Endothelial cell of umbilical vein (primary cell): Measurements from ENCODE around the gene TIAM1. TPM values are rescaled to one million over a fixed set of nuclear protein-coding genes. Genes with fewer than 3 reads are reported as not detected.

ENCODE experiments used
- BruUV-seq: library from RNA; stranded (reverse); fragments of 400-500 nt; replicated peaks from 2 replicates; lab custom pipeline; 2021; lab: Mats Ljungman, UMichigan
- CTCF ChIA-PET: fragments of 300-600, 350-600 bp; sonication (Branson Sonifier 250); formaldehyde crosslinking; loops from one replicate; lab custom pipeline; 2021; ENCODE audit warnings: antibody characterized with exemption, inconsistent platforms; lab: Charles Lee
- POLR2A ChIA-PET: fragments of 300-600, 350-600 bp; sonication (Branson Sonifier 250); formaldehyde crosslinking; loops from one replicate; lab custom pipeline; 2021; ENCODE audit warnings: antibody characterized with exemption, inconsistent platforms; lab: Charles Lee
- DNase-seq: peaks from one replicate; pipeline ENCODE4 v3.0.0-alpha.2; 2011; ENCODE audit warnings: low read depth, low spot score
- FAIRE-seq: peaks from 2 replicates; lab custom pipeline; 2011; peaks lifted over from hg19 to GRCh38; lab: Jason Lieb, UNC
- H2AFZ ChIP-seq: 2 replicates; pipeline ENCODE4 v1.6.0; 2012; ENCODE audit warnings: low read depth, low read length, control low read depth, inconsistent platforms
- H3K27ac ChIP-seq: 2 replicates; pipeline ENCODE4 v1.5.1; 2011; ENCODE audit warnings: low read depth, mild to moderate bottlenecking, control low read depth, low read length, moderate library complexity; ENCODE audit not compliant: insufficient read depth
- H3K27me3 ChIP-seq, 2 experiments: 2 replicates each; pipeline versions ENCODE4 v1.6.0 to v1.6.1; 2011; ENCODE audit warnings: low read length in 2 of 2, mixed read lengths in 1 of 2; ENCODE audit not compliant: control insufficient read depth in 2 of 2, insufficient read depth in 2 of 2
- H3K36me3 ChIP-seq, 2 experiments: 2 replicates in 1 of 2; 3 replicates in 1 of 2; pipeline ENCODE4 v1.5.1; 2011; ENCODE audit warnings: low read length in 2 of 2, mild to moderate bottlenecking in 1 of 2, moderate library complexity in 1 of 2; ENCODE audit not compliant: control insufficient read depth in 2 of 2, insufficient read depth in 2 of 2; ENCODE audit errors: extremely low read depth in 1 of 2
- H3K4me1 ChIP-seq: 3 replicates; pipeline ENCODE4 v1.5.1; 2011; ENCODE audit warnings: mild to moderate bottlenecking, low read length; ENCODE audit not compliant: control insufficient read depth, insufficient read depth; ENCODE audit errors: extremely low read depth
- H3K4me2 ChIP-seq: 2 replicates; pipeline ENCODE4 v1.6.1; 2011; ENCODE audit warnings: low read length, control low read depth, mixed read lengths; ENCODE audit not compliant: insufficient read depth
- H3K4me3 ChIP-seq, 3 experiments: fragments of 200-600 bp in 1 of 3; sonication (generic), shearing (Covaris generic) in 1 of 3; replicated peaks in 1 of 3; 2 replicates each; pipeline ENCODE4 v1.5.1; 2011 to 2016; ENCODE audit warnings: control low read depth in 3 of 3, low read length in 3 of 3, mild to moderate bottlenecking in 2 of 3, inconsistent platforms in 1 of 3, low read depth in 1 of 3, moderate library complexity in 1 of 3; ENCODE audit not compliant: insufficient read depth in 1 of 3
- H3K79me2 ChIP-seq: 2 replicates; pipeline ENCODE4 v1.6.0; 2012; ENCODE audit warnings: low read length, inconsistent platforms; ENCODE audit not compliant: control insufficient read depth, insufficient read depth
- H3K9ac ChIP-seq: replicated peaks from 2 replicates; pipeline ENCODE3; 2011; ENCODE audit warnings: low read length, control low read depth; ENCODE audit not compliant: insufficient read depth; ENCODE audit errors: extremely low read depth
- H3K9me1 ChIP-seq: replicated peaks from 3 replicates; pipeline ENCODE4 v1.6.0; 2011; ENCODE audit warnings: mild to moderate bottlenecking, low read length; ENCODE audit not compliant: control insufficient read depth, insufficient read depth; ENCODE audit errors: extremely low read depth
- H3K9me3 ChIP-seq: replicated peaks from 2 replicates; pipeline ENCODE4 v1.5.1; 2012; ENCODE audit warnings: low read length, inconsistent platforms; ENCODE audit not compliant: control insufficient read depth, insufficient read depth
- H4K20me1 ChIP-seq: replicated peaks from 2 replicates; pipeline ENCODE3; 2011; ENCODE audit warnings: mild to moderate bottlenecking, low read length; ENCODE audit not compliant: control insufficient read depth, insufficient read depth; ENCODE audit errors: extremely low read depth
- EZH2 ChIP-seq: IDR thresholded peaks from 2 replicates; pipeline ENCODE4 v1.6.1; 2012; ENCODE audit warnings: borderline replicate concordance, low read depth, mild to moderate bottlenecking, moderate library complexity, low read length, inconsistent platforms; ENCODE audit not compliant: severe bottlenecking
- FOS ChIP-seq: IDR thresholded peaks from 2 replicates; pipeline ENCODE4 v1.6.1; 2011; ENCODE audit warnings: mild to moderate bottlenecking, low read length, moderate library complexity, borderline replicate concordance; ENCODE audit not compliant: insufficient read depth
- GATA2 ChIP-seq: IDR thresholded peaks from 2 replicates; pipeline ENCODE4 v1.7.0; 2011; ENCODE audit warnings: low read depth, mild to moderate bottlenecking, moderate library complexity, mixed read lengths, low read length; ENCODE audit not compliant: insufficient read length, insufficient read depth
- JUN ChIP-seq: IDR thresholded peaks from 2 replicates; pipeline ENCODE4 v1.6.1; 2011; ENCODE audit warnings: borderline replicate concordance, low read depth; ENCODE audit not compliant: insufficient read length, insufficient read depth
- MYC ChIP-seq: IDR thresholded peaks from one replicate; pipeline ENCODE4 v1.6.1; 2011; ENCODE audit warnings: mild to moderate bottlenecking, low read depth, low read length
- POLR2A ChIP-seq: IDR thresholded peaks from 2 replicates; pipeline ENCODE4 v1.6.1; 2012; ENCODE audit warnings: low read depth, mild to moderate bottlenecking, control low read depth, low read length
- POLR2AphosphoS5 ChIP-seq: IDR thresholded peaks from 2 replicates; pipeline ENCODE4 v1.6.1; 2012; ENCODE audit warnings: low read depth, mild to moderate bottlenecking, control low read depth, low read length, moderate library complexity; ENCODE audit not compliant: insufficient read depth
- dilution Hi-C: fragments of 300-500 bp; cut with MboI; formaldehyde crosslinking; loops from one replicate; pipeline ENCODE4 v1.15.0; 2019; ENCODE audit warnings: low sequenced_read_pairs; ENCODE audit not compliant: extremely low pct_ligation_motif_present
- intact Hi-C: fragments of 100-400 bp; cut with micrococcal nuclease; formaldehyde crosslinking; loops from one replicate; pipeline ENCODE4 v1.10.0; 2022
- polyA plus RNA-seq, 4 experiments: library from polyadenylated mRNA; depleted of rRNA in 3 of 4; stranded (reverse) in 3 of 4; unstranded in 1 of 4; fragments of >200 nt; gene quantifications; 2 replicates each; pipeline versions ENCODE4 v1.2.1 to v1.2.3, GENCODE V29; 2011 to 2012; ENCODE audit warnings: missing spikeins in 1 of 4
- total RNA-seq: library from RNA; stranded (reverse); gene quantifications from 2 replicates; pipeline ENCODE4 v1.2.3, GENCODE V29; 2021
- TF ChIP-seq, protein P1 (sequence below): IDR thresholded peaks from 2 replicates; pipeline ENCODE4 v1.6.1; 2011; ENCODE audit not compliant: insufficient read depth, insufficient read length
- TF ChIP-seq, protein P2 (sequence below), 2 donors: IDR thresholded peaks; 1 replicate in 1 of 2; 2 replicates in 1 of 2; pipeline ENCODE4 v1.5.1; 2011; ENCODE audit warnings: low read length in 2 of 2, mild to moderate bottlenecking in 2 of 2, moderate library complexity in 2 of 2, control low read depth in 1 of 2, inconsistent platforms in 1 of 2, low read depth in 1 of 2; ENCODE audit not compliant: insufficient read depth in 1 of 2; ENCODE audit errors: extremely low read depth in 1 of 2

TIAM1 gene
- total and polyA plus RNA-seq, 2 donors (not counting 3 experiments of a cell fraction or from before 2014, with no cell fraction given) = 0.21 to 0.86 TPM

GRCh38 chr21:31173881-31174555, 170.0 kb downstream of the TIAM1 start:
- H3K79me2 ChIP-seq = no peaks in the 10 kb centered on the region
- H3K36me3 ChIP-seq = no peaks in the 10 kb centered on the region
- H3K9me1 ChIP-seq = no peaks in the 10 kb centered on the region
- ChIA-PET CTCF (interaction anchor here (1.7 kb wide), 1 partner anchor 75 kb away, joined by 5 read pairs; no protein-coding TSS in a partner anchor), POLR2A (no interaction called here)
- peak overlapping the region; percentile 18 for H3K4me2 ChIP-seq
- peak overlapping the region; percentile 26 for H3K27ac ChIP-seq
- no TSS peak for BruUV-seq
- no peaks in the 10 kb centered on the region for H4K20me1 ChIP-seq
- peaks cover 5% of the 10 kb centered on the region for H3K4me1 ChIP-seq
- H3K9ac ChIP-seq = no peak overlapping the region
- dilution Hi-C loops (no loop called here), intact Hi-C loops (loop anchor here (1.0 kb wide), 1 partner anchor 39 kb away; no protein-coding TSS in a partner anchor)
- peak overlapping the region; percentile 61 for H2AFZ ChIP-seq
- H3K4me3 ChIP-seq = no peak overlapping the region
- DNase-seq (peak; percentile 78), FAIRE-seq (peak; percentile 84)
- TF ChIP-seq GATA2 = peak; percentile 82
- TF ChIP-seq POLR2AphosphoS5 = no peak
- no peak for TF ChIP-seq JUN
- TF ChIP-seq, protein P1, sequence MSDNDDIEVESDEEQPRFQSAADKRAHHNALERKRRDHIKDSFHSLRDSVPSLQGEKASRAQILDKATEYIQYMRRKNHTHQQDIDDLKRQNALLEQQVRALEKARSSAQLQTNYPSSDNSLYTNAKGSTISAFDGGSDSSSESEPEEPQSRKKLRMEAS = no peak
- no peak for TF ChIP-seq FOS
- no peaks in the 10 kb centered on the region for H3K9me3 ChIP-seq
- H3K27me3 ChIP-seq = no peaks in the 10 kb centered on the region

DNA sequence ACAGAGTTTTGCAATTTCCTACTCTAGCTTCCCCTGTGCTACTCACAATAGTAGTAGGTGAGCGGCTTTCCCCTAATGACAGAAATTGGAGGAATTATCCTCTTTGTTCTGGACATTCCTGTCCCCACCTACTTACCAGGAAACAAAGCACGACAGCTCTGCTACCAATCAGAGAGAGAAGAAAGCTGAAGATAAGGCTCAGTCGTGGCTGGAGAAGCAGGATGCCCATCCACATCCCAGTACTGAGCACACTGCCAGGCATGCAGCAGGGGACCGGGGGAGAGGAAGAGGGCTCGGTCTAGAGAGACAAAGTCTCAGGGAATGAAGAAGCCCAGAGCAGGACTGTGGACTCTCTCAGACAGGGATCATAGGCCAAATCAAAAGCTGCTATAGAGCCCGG, 171.7 kb downstream of the TIAM1 start:
- Histone ChIP-seq H2AFZ (no peak overlapping the region), H3K27ac (no peak overlapping the region), H3K4me2 (no peak overlapping the region), H3K4me3 (no peak overlapping the region), H3K9me3 (no peaks in the 10 kb centered on the region), H3K79me2 (no peaks in the 10 kb centered on the region), H3K36me3 (no peaks in the 10 kb centered on the region), H3K9me1 (no peaks in the 10 kb centered on the region), H4K20me1 (no peaks in the 10 kb centered on the region), H3K9ac (no peak overlapping the region), H3K4me1 (peaks cover 5% of the 10 kb centered on the region), H3K27me3 (no peaks in the 10 kb centered on the region)
- dilution Hi-C loops = no loop called here
- intact Hi-C loops = no loop called here
- CTCF ChIA-PET = no interaction called here
- FAIRE-seq (no peak), DNase-seq (no peak)
- TF ChIP-seq GATA2 (no peak), POLR2AphosphoS5 (no peak), FOS (no peak), EZH2 (no peak), POLR2A (no peak), JUN (no peak), MYC (no peak)
- TF ChIP-seq, protein P2, sequence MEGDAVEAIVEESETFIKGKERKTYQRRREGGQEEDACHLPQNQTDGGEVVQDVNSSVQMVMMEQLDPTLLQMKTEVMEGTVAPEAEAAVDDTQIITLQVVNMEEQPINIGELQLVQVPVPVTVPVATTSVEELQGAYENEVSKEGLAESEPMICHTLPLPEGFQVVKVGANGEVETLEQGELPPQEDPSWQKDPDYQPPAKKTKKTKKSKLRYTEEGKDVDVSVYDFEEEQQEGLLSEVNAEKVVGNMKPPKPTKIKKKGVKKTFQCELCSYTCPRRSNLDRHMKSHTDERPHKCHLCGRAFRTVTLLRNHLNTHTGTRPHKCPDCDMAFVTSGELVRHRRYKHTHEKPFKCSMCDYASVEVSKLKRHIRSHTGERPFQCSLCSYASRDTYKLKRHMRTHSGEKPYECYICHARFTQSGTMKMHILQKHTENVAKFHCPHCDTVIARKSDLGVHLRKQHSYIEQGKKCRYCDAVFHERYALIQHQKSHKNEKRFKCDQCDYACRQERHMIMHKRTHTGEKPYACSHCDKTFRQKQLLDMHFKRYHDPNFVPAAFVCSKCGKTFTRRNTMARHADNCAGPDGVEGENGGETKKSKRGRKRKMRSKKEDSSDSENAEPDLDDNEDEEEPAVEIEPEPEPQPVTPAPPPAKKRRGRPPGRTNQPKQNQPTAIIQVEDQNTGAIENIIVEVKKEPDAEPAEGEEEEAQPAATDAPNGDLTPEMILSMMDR (IDR thresholded peaks at IDR 0.05; ENCODE audit: extremely low read depth in 1 of 2, insufficient read depth in 1 of 2, low read depth in 1 of 2, low read length in 2 of 2) = no peak
- TF ChIP-seq, protein P1 = no peak
- POLR2A ChIA-PET = no interaction called here
- BruUV-seq = no TSS peak
